Measurements from ENCODE around the gene METTL8. TPM values are rescaled to one million over a fixed set of nuclear protein-coding genes. Genes with fewer than 3 reads are reported as not detected.

METTL8 gene
- total RNA-seq, 2 donors from 2014 or later, result 11.0 to 23.1 TPM

GRCh38 chr2:171310889-171311288 lies 122.9 kb downstream of the METTL8 start:
- Histone ChIP-seq H3K27ac (no peak overlapping the region), H3K4me1 (ENCODE audit: control insufficient read depth in 1 of 2, low read depth in 2 of 2) (no peaks in the 10 kb centered on the region), H3K27me3 (replicated peaks; ENCODE audit: insufficient read depth) (no peaks in the 10 kb centered on the region), H3K9me3 (peaks cover 10% of the 10 kb centered on the region), H3K4me3 (no peak overlapping the region), H3K36me3 (no peaks in the 10 kb centered on the region)
- DNase-seq (ENCODE audit: low spot score), result no peak
- no peak for ATAC-seq (ENCODE audit: insufficient number of reproducible peaks, low FRiP score, low read depth)
- TF ChIP-seq CTCF (IDR thresholded peaks at IDR 0.05), result no peak

GRCh38 chr2:171309455-171310286 lies 124.1 kb downstream of the METTL8 start:
- H3K9me3 ChIP-seq, result peaks cover 10% of the 10 kb centered on the region
- H3K4me1 ChIP-seq (ENCODE audit: control insufficient read depth in 1 of 2, low read depth in 2 of 2), result no peaks in the 10 kb centered on the region
- H3K27me3 ChIP-seq (replicated peaks; ENCODE audit: insufficient read depth), result no peaks in the 10 kb centered on the region
- no peak overlapping the region for H3K27ac ChIP-seq
- ATAC-seq (ENCODE audit: insufficient number of reproducible peaks, low FRiP score, low read depth) (no peak), DNase-seq (ENCODE audit: low spot score) (no peak)
- no peaks in the 10 kb centered on the region for H3K36me3 ChIP-seq
- H3K4me3 ChIP-seq, result no peak overlapping the region
- no peak for TF ChIP-seq CTCF (IDR thresholded peaks at IDR 0.05)

- no peak for TF ChIP-seq CTCF (IDR thresholded peaks at IDR 0.05)
- DNase-seq (ENCODE audit: low spot score) (no peak), ATAC-seq (ENCODE audit: insufficient number of reproducible peaks, low FRiP score, low read depth) (no peak)
- H3K4me3 ChIP-seq, result no peak overlapping the region
- no peak overlapping the region for H3K27ac ChIP-seq
- no peaks in the 10 kb centered on the region for H3K4me1 ChIP-seq (ENCODE audit: control insufficient read depth in 1 of 2, low read depth in 2 of 2)
- no peaks in the 10 kb centered on the region for H3K27me3 ChIP-seq (replicated peaks; ENCODE audit: insufficient read depth)
- peaks cover 10% of the 10 kb centered on the region for H3K9me3 ChIP-seq
- H3K36me3 ChIP-seq, result no peaks in the 10 kb centered on the region
Measured at GRCh38 chr2:171308280-171309054, 125.3 kb downstream of the METTL8 start.

- DNase-seq (ENCODE audit: low spot score), result no peak
- Histone ChIP-seq H3K27me3 (replicated peaks; ENCODE audit: insufficient read depth) (no peaks in the 10 kb centered on the region), H3K36me3 (no peaks in the 10 kb centered on the region), H3K4me1 (ENCODE audit: control insufficient read depth in 1 of 2, low read depth in 2 of 2) (no peaks in the 10 kb centered on the region), H3K4me3 (no peak overlapping the region), H3K9me3 (peaks cover 10% of the 10 kb centered on the region), H3K27ac (no peak overlapping the region)
- ATAC-seq (ENCODE audit: insufficient number of reproducible peaks, low FRiP score, low read depth), result no peak
- TF ChIP-seq CTCF (IDR thresholded peaks at IDR 0.05), result no peak
Measured at GRCh38 chr2:171307560-171307959, 126.2 kb downstream of the METTL8 start.

GRCh38 chr2:171297956-171298355 lies 135.8 kb downstream of the METTL8 start:
- H3K27ac ChIP-seq, result no peak overlapping the region
- no peaks in the 10 kb centered on the region for H3K36me3 ChIP-seq
- ATAC-seq (ENCODE audit: insufficient number of reproducible peaks, low FRiP score, low read depth) (no peak), DNase-seq (ENCODE audit: low spot score) (no peak)
- H3K4me3 ChIP-seq, result no peak overlapping the region
- no peaks in the 10 kb centered on the region for H3K9me3 ChIP-seq
- no peak for TF ChIP-seq CTCF (IDR thresholded peaks at IDR 0.05)
- no peaks in the 10 kb centered on the region for H3K4me1 ChIP-seq (ENCODE audit: control insufficient read depth in 1 of 2, low read depth in 2 of 2)
- H3K27me3 ChIP-seq (replicated peaks; ENCODE audit: insufficient read depth), result no peaks in the 10 kb centered on the region
